CD4-positive, alpha-beta T cell treated with Interferon alpha-2 for 1 hour (primary cell): Measurements from ENCODE around the gene IQSEC2.

Experiments
- DNase-seq, 2 donors: peaks; one replicate each; pipeline ENCODE4 v3.0.0-alpha.2; 2020 to 2022

Gene IQSEC2

GRCh38 chrX:53241558-53241957 lies 39.8 kb downstream of the IQSEC2 start:
- DNase-seq, result no peak

GRCh38 chrX:53239474-53239873 lies 41.9 kb downstream of the IQSEC2 start:
- peak in 1 of 2 donors; percentile 12 for DNase-seq

GRCh38 chrX:53237056-53237455 lies 44.3 kb downstream of the IQSEC2 start:
- no peak for DNase-seq

GRCh38 chrX:53236025-53236679 lies 45.2 kb downstream of the IQSEC2 start:
- no peak for DNase-seq

DNA sequence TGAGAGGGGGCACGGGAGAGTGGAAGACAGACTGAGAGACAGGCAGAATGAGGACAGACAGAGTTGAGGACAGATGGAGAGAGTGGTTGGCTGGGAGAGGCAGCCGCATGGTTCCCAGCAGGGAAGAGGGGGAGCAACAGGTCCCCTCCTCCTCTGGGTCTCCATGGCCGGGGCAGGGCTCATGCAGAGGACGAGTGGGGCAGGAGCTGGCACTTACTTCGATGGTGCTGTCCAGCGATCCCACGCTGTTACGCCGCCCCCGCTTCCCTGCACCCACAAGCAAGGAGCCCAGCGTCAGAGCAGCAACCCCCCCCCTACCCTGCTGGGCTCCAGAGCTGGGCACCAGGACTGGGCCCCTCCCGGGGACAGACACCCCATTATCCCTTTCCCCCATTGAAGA lies 45.8 kb downstream of the IQSEC2 start:
- no peak for DNase-seq

- no peak for DNase-seq
Observed at GRCh38 chrX:53234484-53234883, 46.9 kb downstream of the IQSEC2 start.

DNA sequence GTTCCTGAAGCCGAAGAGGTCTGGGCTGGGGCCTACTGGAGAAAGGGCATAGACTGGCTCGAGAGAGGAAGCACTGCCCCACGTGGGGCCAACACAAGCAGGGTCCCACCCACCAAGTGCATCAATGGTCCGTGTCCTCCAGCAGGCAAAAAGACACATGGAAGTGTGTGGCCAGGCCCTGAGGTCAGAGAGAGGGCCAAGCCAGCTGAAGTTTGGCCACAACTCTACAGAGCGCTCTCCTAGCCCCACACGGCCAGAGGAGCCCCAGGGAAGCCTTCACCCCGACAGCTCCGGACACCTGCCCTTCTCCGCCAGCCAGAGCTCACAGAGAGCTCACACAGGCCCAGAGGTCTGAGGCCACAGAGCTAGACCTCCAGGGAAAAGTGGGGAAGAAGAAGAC lies 47.8 kb downstream of the IQSEC2 start:
- DNase-seq, result no peak

DNA sequence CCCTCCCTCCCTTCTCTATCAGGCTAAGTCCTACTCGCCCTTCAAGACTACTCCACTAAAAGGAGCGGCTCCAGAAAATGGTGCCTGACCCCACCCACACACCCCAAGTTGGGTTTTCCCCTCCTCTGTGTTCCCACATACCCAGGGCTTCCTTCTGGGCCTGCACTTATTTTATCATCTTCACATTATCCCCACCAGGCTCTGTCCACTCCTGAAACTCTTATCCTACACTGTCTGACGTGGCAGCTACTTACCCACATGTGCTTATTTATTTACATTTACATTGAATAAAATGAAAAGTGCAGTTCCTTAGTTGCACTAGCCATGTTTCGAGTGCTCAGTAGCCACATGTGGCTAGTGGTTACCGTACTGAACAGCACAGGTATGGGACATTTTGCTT lies 51.3 kb downstream of the IQSEC2 start:
- DNase-seq, result no peak

- DNase-seq, result no peak
Observed at GRCh38 chrX:53227224-53227765, 54.1 kb downstream of the IQSEC2 start.

DNA sequence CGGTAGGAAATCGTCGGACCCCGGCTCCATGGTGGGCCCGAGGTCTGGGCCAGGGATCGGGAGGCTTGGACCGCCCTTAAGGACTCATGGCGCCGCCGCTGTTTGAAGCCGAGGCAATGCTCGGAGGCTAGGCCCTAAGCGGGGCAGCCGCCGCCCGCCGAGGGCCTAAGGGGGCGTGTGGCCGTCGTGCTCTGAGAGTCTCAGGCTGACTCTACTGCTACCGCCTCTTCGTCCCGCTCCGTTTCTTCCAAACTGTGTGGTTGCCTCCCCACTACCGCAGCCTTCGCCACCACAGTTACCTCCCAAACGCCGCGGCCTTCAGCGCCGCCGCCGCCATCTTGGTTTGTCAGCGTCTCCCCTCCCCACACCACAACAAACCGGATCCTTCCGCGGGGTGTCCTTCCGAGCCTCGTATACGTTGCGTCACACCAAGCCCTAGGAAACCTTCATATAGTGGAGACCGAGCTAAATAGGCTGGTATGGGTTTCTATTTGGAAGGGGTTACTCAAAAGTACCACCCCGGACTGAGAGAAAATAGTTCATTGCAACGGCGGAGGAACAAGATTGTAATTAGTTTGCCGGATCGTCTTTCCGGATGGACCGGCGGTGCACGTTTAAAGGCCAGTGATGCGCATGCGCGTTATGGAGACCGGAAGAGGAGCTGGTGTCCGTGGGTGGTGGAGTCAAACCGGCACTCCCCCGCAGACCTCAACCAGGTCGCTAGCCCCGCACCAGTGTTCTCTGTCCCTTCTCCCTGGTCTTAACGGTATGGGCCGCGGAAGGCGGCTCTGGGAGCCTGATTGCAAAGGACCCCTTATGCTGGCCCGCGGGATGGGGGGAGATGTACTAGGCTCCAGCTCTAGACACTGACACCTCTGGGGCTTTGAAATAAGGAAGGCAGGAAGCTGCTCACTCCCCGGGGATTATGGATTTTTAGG lies 56.3 kb downstream of the IQSEC2 start, which contains the start of gene KDM5C:
TSS of gene KDM5C (minus strand) at position 348 of the 938 bp plus-strand sequence. CDS start at position 30, 318 bp downstream.
- peak; percentile 91 to 94 for DNase-seq

DNA sequence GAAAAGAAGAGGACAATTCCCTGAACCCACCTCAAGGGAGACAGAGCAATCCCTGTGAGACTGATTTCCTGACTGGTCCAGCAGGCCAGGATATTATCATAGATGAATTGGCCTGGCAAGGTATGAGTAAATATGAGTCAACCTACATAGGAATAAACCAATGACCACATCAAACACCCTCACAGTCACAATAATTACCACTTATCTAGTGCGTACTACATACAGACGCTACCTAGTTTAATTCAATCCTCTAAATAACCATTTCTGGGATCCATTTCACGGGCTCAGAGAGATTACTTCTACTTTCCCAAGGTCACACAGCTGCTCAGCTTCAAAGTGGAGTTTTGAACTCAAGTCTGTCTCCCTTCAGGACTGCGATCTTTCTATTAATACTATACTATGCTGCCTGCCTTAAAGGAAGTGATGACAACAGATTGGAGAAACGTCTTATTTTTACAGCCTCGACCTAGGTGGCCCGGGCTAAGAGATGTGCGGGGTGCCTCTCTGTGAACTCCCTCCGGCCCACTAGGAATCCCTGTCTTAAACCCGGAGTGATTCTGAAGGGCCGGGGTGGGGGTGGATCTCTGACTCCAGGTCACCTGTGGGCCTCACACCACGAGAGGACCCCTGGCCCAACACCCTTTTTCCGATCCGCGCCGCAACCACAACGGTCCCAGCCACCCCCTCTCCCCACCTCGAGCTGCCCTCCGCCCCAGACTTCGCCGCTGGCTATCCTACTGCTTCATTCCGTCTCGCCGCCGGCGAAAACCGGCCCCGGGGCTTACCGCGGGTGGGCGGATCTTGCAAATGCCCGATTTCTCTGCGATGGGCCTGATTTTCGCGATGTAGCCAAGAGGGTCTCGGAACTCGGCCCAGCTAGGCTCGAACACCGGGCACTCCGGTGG lies 57.2 kb downstream of the IQSEC2 start:
- DNase-seq, result peak; percentile 10 to 42

DNA sequence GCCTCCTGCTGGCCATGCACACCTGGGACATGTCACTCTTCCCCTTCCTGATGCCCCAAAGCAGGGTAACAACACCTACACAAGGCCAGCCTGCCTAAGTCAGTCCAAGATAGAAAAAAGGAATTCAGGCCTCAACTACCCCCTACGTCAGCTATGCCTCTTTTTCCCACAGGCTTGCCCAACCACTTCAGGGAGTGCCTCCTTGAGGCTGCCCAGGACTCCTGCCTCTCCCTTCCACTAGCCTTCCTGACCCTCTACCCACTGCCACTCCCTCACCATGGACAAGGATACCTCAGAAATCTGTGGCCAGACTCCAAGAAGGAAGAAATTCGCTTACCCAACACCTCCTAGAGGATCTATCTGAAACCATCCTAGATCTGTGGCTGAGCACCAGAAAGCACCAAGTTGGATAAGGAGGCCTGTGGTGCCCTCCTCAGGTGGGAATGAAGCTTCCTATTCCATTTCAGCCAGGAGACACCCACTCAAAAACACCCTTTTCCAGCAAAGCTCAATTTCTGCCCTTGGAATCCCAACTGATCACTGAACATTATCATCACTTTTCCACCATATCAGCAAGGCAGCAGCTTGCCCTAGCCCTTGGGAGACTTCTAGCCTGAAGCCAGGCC lies 58.2 kb downstream of the IQSEC2 start:
- DNase-seq, result no peak
